AG09319 (cell line): ENCODE data around the gene PTPN12.

Source experiments
- DNase-seq: peaks from one replicate; pipeline ENCODE4 v3.0.0-alpha.2; 2010; ENCODE audit warnings: low read depth; ENCODE audit errors: extremely low read depth
- CTCF ChIP-seq: IDR thresholded peaks from 2 replicates; pipeline ENCODE4 v1.5.1; 2011; ENCODE audit warnings: low read depth, mild to moderate bottlenecking, inconsistent platforms, low read length, moderate library complexity

PTPN12 gene

GRCh38 chr7:77655836-77656455 is 118.9 kb downstream of the PTPN12 start:
- TF ChIP-seq CTCF = no peak
- DNase-seq = no peak

- peak; percentile 16 for DNase-seq
- TF ChIP-seq CTCF = peak; percentile 37
These were observed 120.5 kb downstream of the PTPN12 start for GRCh38 chr7:77657427-77658224.

- no peak for TF ChIP-seq CTCF
- no peak for DNase-seq
These were observed 121.8 kb downstream of the PTPN12 start for GRCh38 chr7:77658928-77659327.

GRCh38 chr7:77661816-77662215 is 124.7 kb downstream of the PTPN12 start:
- no peak for DNase-seq
- TF ChIP-seq CTCF = no peak

- DNase-seq = no peak
- TF ChIP-seq CTCF = no peak
These were observed 125.8 kb downstream of the PTPN12 start for GRCh38 chr7:77662869-77663268.

- no peak for TF ChIP-seq CTCF
- no peak for DNase-seq
These were observed 127.6 kb downstream of the PTPN12 start for GRCh38 chr7:77664715-77665114.

GRCh38 chr7:77665161-77665560 is 128.1 kb downstream of the PTPN12 start:
- TF ChIP-seq CTCF = no peak
- DNase-seq = no peak
